ENCODE data around the gene GLS.

GLS gene

GRCh38 chr2:190996947-190997346, 116.3 kb downstream of the GLS start:
- DNase-seq: no peak

- no peak for DNase-seq
Measured at GRCh38 chr2:190997526-190998113, 117.0 kb downstream of the GLS start.

GRCh38 chr2:190999058-190999457, 118.4 kb downstream of the GLS start:
- no peak for DNase-seq

- no peak for DNase-seq
Measured at GRCh38 chr2:190999949-191000665, 119.5 kb downstream of the GLS start.

- DNase-seq: no peak
Measured at GRCh38 chr2:191001032-191001431, 120.4 kb downstream of the GLS start.

- DNase-seq: no peak
Measured at GRCh38 chr2:191001624-191002023, 121.0 kb downstream of the GLS start.

GRCh38 chr2:191003405-191004309, 123.0 kb downstream of the GLS start:
- DNase-seq: no peak

GRCh38 chr2:191006297-191006696, 125.7 kb downstream of the GLS start:
- no peak for DNase-seq

GRCh38 chr2:191006997-191007783, 126.6 kb downstream of the GLS start:
- DNase-seq: no peak

- DNase-seq: no peak
Measured at GRCh38 chr2:191008286-191008685, 127.7 kb downstream of the GLS start.

GRCh38 chr2:191009541-191010374, 129.1 kb downstream of the GLS start:
- DNase-seq: no peak

GRCh38 chr2:191010887-191011885, 130.6 kb downstream of the GLS start:
- DNase-seq: no peak

- no peak for DNase-seq
Measured at GRCh38 chr2:191012346-191012745, 131.7 kb downstream of the GLS start.

GRCh38 chr2:191012845-191013681, 132.4 kb downstream of the GLS start:
- no peak for DNase-seq

GRCh38 chr2:191013682-191013931, 133.0 kb downstream of the GLS start:
- DNase-seq: no peak

- DNase-seq: peak; percentile 95
Measured at GRCh38 chr2:191013932-191014652, 133.5 kb downstream of the GLS start, which contains the start of gene STAT1. TSS of gene STAT1 (minus strand) at chr2:191014171. CDS start at chr2:191010003, 4,168 bp downstream.

- no peak for DNase-seq
Measured at GRCh38 chr2:191014653-191015020, 134.0 kb downstream of the GLS start.

Measured in central memory CD4-positive, alpha-beta T cell (primary cell).